ENCODE data around the gene PREX1.

DNA sequence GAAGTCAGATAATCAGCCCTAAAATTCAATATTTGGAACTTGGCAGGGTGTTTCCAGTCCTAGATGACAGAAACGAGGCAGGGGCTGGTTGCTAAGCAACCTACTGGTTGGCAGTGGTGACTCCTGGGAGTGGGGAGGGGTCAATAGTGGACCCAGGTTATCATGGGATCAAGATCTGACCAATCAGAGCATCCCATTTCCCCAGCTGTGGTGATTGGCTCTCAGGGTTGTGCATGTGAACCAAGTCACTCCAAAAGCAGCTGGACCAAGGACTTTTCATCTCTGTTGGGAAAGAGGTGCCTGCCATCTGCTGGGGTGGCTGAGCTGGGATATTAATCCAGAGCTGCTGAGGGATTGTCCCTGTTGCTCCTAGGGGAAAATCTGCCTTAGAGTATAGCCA lies 253.4 kb downstream of the PREX1 start:
- TF ChIP-seq, protein P1, sequence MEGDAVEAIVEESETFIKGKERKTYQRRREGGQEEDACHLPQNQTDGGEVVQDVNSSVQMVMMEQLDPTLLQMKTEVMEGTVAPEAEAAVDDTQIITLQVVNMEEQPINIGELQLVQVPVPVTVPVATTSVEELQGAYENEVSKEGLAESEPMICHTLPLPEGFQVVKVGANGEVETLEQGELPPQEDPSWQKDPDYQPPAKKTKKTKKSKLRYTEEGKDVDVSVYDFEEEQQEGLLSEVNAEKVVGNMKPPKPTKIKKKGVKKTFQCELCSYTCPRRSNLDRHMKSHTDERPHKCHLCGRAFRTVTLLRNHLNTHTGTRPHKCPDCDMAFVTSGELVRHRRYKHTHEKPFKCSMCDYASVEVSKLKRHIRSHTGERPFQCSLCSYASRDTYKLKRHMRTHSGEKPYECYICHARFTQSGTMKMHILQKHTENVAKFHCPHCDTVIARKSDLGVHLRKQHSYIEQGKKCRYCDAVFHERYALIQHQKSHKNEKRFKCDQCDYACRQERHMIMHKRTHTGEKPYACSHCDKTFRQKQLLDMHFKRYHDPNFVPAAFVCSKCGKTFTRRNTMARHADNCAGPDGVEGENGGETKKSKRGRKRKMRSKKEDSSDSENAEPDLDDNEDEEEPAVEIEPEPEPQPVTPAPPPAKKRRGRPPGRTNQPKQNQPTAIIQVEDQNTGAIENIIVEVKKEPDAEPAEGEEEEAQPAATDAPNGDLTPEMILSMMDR (IDR thresholded peaks at IDR 0.05), result no peak
- no peak for TF ChIP-seq POLR2A (IDR thresholded peaks at IDR 0.05)
